NCI-H226 (cell line): ENCODE measurements around the gene GFRA1.

Experiments
- DNase-seq: peaks from one replicate; pipeline ENCODE4 v3.0.0-alpha.2; 2015

Gene GFRA1

GRCh38 chr10:116015583-116016333 lies 257.2 kb downstream of the GFRA1 start:
- peak; percentile 1 for DNase-seq

GRCh38 chr10:116014871-116015582 lies 258.0 kb downstream of the GFRA1 start:
- peak; percentile 49 for DNase-seq

- no peak for DNase-seq
Measured at GRCh38 chr10:116014326-116014725, 258.7 kb downstream of the GFRA1 start.

- no peak for DNase-seq
Measured at GRCh38 chr10:116011929-116012328, 261.1 kb downstream of the GFRA1 start.

GRCh38 chr10:116007256-116007891 lies 265.6 kb downstream of the GFRA1 start:
- DNase-seq, result no peak
